IPS-20b (cell line): ENCODE measurements around the gene SPARC.

Experiments used
- H3K27ac ChIP-seq: one replicate; pipeline ENCODE4 v1.5.1; 2013; ENCODE audit warnings: low read length
- H3K27me3 ChIP-seq: 2 replicates; pipeline ENCODE4 v1.6.1; 2013; ENCODE audit warnings: mild to moderate bottlenecking, low read length, inconsistent platforms; ENCODE audit not compliant: insufficient read depth
- H3K36me3 ChIP-seq: 2 replicates; pipeline ENCODE4 v1.6.1; 2013; ENCODE audit warnings: low read depth, mild to moderate bottlenecking, inconsistent platforms, low read length, moderate library complexity; ENCODE audit not compliant: insufficient read depth
- H3K4me1 ChIP-seq: 2 replicates; pipeline ENCODE4 v1.6.1; 2013; ENCODE audit warnings: mild to moderate bottlenecking, control low read depth, inconsistent platforms, low read length, moderate library complexity; ENCODE audit not compliant: insufficient read depth
- H3K4me3 ChIP-seq: 2 replicates; pipeline ENCODE4 v1.5.1; 2013; ENCODE audit warnings: mild to moderate bottlenecking, low read length, inconsistent platforms
- H3K9ac ChIP-seq: 2 replicates; pipeline ENCODE4 v1.6.1; 2013; ENCODE audit warnings: low read depth, mild to moderate bottlenecking, inconsistent platforms, low read length, moderate library complexity
- H3K9me3 ChIP-seq: 2 replicates; pipeline ENCODE4 v1.6.1; 2013; ENCODE audit warnings: mild to moderate bottlenecking, low read depth, low read length, inconsistent platforms; ENCODE audit not compliant: insufficient read depth

The SPARC gene

GRCh38 chr5:151614565-151614964 is 72.2 kb downstream of the SPARC start:
- Histone ChIP-seq H3K9ac (no peak overlapping the region), H3K27me3 (no peaks in the 10 kb centered on the region), H3K9me3 (no peaks in the 10 kb centered on the region), H3K4me3 (no peak overlapping the region), H3K4me1 (peaks cover 17% of the 10 kb centered on the region), H3K27ac (no peak overlapping the region), H3K36me3 (no peaks in the 10 kb centered on the region)

GRCh38 chr5:151612689-151613427 is 73.9 kb downstream of the SPARC start:
- Histone ChIP-seq H3K9me3 (no peaks in the 10 kb centered on the region), H3K27ac (no peak overlapping the region), H3K27me3 (no peaks in the 10 kb centered on the region)

GRCh38 chr5:151611127-151611775 is 75.5 kb downstream of the SPARC start:
- H3K9me3 ChIP-seq = no peaks in the 10 kb centered on the region
- H3K9ac ChIP-seq = no peak overlapping the region
- H3K4me3 ChIP-seq = no peak overlapping the region
- no peaks in the 10 kb centered on the region for H3K27me3 ChIP-seq
- no peak overlapping the region for H3K27ac ChIP-seq
- H3K36me3 ChIP-seq = no peaks in the 10 kb centered on the region
- 0 out of 2 replicates have a peak, but pooled peaks cover 3% of the 10 kb centered on the region for H3K4me1 ChIP-seq

More at GRCh38 chr5:151612689-151613427, 73.9 kb downstream of the SPARC start:
- Histone ChIP-seq H3K9ac (no peak overlapping the region), H3K4me3 (no peak overlapping the region), H3K36me3 (no peaks in the 10 kb centered on the region), H3K4me1 (peaks cover 6% of the 10 kb centered on the region; the same call in 1 of the 2 replicates)
